Kidney epithelial cell (primary cell): Measurements from ENCODE around the gene CLN3. TPM values are rescaled to one million over a fixed set of nuclear protein-coding genes. Genes with fewer than 3 reads are reported as not detected.
A peak's percentile ranks its signal among the peaks of the same experiment; 100 is the strongest.

Experiments
- DNase-seq: peaks from one replicate; pipeline ENCODE4 v3.0.0-alpha.2; 2010; ENCODE audit warnings: low read depth
- H3K27me3 ChIP-seq: 2 replicates; pipeline ENCODE4 v1.6.0; 2011; ENCODE audit warnings: low read length; ENCODE audit not compliant: control insufficient read depth, insufficient read depth
- H3K36me3 ChIP-seq: 2 replicates; pipeline ENCODE4 v1.5.1; 2011; ENCODE audit warnings: low read length; ENCODE audit not compliant: control insufficient read depth, insufficient read depth
- H3K4me3 ChIP-seq: 2 replicates; pipeline ENCODE4 v1.5.1; 2011; ENCODE audit warnings: low read depth, mild to moderate bottlenecking, control low read depth, low read length
- total RNA-seq: library from RNA; depleted of rRNA; stranded (reverse); fragments of >200 nt; gene quantifications from 2 replicates; pipeline ENCODE4 v1.2.3, GENCODE V29; 2015
- TF ChIP-seq, protein P1 (sequence below): IDR thresholded peaks from 2 replicates; pipeline ENCODE4 v1.5.1; 2011; ENCODE audit warnings: mild to moderate bottlenecking, moderate library complexity, low read length, control low read depth, inconsistent platforms; ENCODE audit not compliant: insufficient read depth, poor library complexity, severe bottlenecking

The CLN3 gene
- 30.3 and 41.5 TPM in 2 replicates for total RNA-seq

DNA sequence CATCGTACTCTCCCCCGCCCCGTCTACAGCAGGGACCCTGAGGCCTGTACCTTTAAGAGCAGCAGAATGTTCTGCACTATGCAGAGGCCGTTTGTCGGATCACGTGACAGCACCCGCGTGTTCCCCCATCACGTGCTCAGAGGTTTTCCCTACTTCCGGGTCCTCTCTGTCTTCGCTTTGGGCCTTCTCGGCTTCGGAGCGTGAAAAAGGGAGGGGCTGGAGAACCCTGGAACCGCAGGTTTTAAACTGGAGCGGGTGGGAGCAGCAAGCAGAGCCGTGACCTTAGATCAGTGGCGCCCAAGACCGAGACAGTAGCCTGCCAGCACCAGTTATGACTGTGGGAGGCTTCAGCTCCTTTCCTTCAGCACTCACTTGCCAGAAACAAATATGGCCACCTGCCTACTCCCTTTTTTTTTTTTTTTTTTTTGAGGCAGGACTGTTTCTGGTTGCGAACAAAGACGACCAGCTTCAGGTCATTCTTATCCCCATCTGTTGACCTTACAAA is at the start of gene CLN3:
Gene CLN3, minus strand, starts transcription at position 105 of the 505 bp plus-strand sequence. CDS start 315 bp downstream, outside the sequence.
- H3K27me3 ChIP-seq: peaks cover 2% of the 10 kb centered on the region
- H3K36me3 ChIP-seq: no peaks in the 10 kb centered on the region
- peak within 1 kb of the TSS; percentile 73 for H3K4me3 ChIP-seq
- peak; percentile 84 for DNase-seq
- TF ChIP-seq, protein P1, sequence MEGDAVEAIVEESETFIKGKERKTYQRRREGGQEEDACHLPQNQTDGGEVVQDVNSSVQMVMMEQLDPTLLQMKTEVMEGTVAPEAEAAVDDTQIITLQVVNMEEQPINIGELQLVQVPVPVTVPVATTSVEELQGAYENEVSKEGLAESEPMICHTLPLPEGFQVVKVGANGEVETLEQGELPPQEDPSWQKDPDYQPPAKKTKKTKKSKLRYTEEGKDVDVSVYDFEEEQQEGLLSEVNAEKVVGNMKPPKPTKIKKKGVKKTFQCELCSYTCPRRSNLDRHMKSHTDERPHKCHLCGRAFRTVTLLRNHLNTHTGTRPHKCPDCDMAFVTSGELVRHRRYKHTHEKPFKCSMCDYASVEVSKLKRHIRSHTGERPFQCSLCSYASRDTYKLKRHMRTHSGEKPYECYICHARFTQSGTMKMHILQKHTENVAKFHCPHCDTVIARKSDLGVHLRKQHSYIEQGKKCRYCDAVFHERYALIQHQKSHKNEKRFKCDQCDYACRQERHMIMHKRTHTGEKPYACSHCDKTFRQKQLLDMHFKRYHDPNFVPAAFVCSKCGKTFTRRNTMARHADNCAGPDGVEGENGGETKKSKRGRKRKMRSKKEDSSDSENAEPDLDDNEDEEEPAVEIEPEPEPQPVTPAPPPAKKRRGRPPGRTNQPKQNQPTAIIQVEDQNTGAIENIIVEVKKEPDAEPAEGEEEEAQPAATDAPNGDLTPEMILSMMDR: no peak

DNA sequence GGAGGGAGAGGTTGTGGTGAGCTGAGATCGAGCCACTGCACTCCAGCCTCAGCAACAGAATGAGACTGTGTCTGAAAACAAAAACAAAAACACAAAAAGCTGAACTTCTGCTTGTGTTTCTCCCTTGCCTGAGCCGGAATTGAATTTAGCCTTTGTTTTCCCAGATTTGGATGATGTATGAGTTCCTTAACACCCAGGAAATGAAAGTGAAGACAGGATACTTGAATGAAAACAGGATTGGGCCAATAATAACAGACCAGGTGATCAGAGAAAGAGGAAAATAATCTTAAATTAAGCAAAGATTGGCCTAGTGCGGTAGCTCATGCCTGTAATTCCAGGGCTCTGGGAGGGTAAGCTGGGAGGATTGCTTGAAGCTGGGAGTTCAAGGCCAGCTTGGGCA is 48.5 kb upstream of the CLN3 start:
- Histone ChIP-seq H3K4me3 (no peak overlapping the region), H3K36me3 (no peaks in the 10 kb centered on the region), H3K27me3 (no peaks in the 10 kb centered on the region)
- DNase-seq: no peak
- TF ChIP-seq, protein P1: no peak

DNA sequence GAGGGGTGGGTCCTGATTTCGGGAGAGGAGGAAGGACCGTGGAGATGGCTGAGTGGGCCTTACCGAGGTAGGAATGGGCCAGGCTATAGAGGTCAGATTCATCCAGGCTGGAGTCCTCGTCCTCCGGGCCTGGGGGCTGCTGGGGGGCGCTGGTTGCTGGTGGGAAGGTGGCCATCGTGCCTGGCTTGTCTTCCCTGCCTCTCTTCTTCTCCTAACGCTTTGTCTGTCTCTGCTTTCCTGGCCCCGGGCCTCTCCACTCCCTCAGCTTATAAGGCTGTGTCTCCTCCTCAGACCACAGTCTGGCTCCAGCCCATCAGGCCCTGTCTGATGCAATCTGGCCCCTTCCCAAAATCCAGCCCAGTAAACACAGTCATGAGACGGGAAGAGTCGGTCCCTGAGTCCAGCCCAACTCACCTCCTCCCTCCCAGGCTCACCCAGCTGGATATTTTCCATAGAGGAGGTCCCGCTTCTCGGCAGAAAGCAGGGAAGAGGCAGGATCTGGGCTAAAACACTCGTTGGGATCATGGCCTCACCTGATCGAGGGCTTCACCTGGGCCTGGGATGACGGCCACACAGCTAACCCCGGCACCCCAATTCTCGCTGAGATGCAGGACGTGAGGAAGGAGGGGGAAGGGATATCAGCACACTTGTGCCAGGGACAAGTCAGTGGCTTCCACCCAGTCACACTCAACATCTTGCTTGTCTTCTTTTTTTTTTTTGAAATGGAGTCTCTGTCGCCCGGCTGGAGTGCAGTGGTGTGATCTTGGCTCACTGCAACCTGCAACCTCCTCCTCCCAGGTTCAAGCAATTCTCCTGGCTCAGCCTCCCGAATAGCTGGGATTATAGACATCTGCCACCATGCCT is 47.1 kb upstream of the CLN3 start, which contains the start of gene NUPR1:
Gene NUPR1, minus strand, starts transcription at position 242 of the 864 bp plus-strand sequence. Its CDS starts 67 bp downstream, at position 175.
- no peak for DNase-seq
- Histone ChIP-seq H3K4me3 (no peak within 1 kb of the TSS), H3K36me3 (no peaks in the 10 kb centered on the region), H3K27me3 (no peaks in the 10 kb centered on the region)
- TF ChIP-seq, protein P1: no peak

DNA sequence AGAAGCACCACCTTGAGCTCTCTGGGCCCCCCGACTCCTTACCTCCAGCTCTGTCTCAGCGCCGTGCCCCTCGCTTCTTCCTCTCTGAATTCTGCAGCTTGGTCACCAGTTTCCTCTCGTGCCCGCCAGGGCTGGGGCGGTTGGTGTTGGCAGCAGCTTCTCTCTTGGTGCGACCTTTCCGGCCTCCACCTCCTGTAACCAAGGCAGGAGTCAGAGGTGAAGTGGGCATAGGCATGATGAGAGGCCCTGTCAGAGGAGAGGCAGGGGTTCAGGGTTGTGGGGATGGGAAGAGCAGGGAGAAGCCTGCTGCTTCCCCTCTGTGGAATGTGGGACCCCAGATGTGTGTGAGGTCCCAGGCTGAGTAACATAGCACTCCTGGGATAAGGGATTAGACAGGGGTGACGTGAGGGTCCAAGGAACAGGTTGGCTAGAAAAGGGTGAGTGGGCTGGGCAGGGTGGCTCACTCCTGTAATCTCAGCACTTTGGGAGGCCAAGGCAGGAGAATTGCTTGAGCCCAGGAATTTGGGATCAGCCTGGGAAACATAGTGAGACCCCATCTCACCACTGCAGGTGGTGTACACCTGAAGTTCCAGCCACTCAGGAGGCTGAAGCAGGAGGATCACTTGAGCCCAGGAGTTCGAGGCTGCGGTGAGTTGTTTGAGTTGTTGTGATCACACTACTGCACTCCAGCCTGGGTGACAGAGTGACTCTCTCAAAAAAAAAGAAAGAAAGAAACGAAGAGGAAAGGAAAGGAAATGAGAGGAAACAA is 46.3 kb upstream of the CLN3 start:
- no peaks in the 10 kb centered on the region for H3K27me3 ChIP-seq
- H3K36me3 ChIP-seq: no peaks in the 10 kb centered on the region
- DNase-seq: no peak
- no peak overlapping the region for H3K4me3 ChIP-seq
- TF ChIP-seq, protein P1: no peak

DNA sequence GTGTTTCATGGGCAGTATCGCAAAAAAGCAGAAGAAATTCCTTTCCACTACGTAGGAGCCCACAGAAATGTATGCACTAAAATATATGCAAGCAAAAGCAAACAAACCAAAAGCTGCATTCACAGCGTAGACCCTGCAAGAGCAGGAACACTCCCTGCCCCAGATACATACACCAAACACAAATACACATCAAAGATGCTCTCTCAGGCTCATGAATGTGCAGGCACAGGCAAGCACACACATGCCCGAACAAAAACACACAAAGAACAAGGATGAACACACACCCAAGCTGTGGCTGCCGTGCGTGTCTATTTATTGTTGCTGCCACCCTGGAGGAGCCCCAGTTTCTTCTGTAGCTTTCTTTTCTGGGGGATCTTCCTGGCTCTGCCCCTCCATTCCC is 45.2 kb upstream of the CLN3 start:
- H3K36me3 ChIP-seq: no peaks in the 10 kb centered on the region
- H3K27me3 ChIP-seq: no peaks in the 10 kb centered on the region
- H3K4me3 ChIP-seq: no peak overlapping the region
- TF ChIP-seq, protein P1: no peak
- no peak for DNase-seq
